Non-pigmented ciliary epithelial cell (primary cell): ENCODE data around the gene PLXNA3.

Experiments
- DNase-seq: peaks from one replicate; pipeline ENCODE4 v3.0.0-alpha.2; 2010; ENCODE audit warnings: low read depth

The PLXNA3 gene

GRCh38 chrX:154458954-154459778, 1.1 kb downstream of the PLXNA3 start:
- no peak for DNase-seq

DNA sequence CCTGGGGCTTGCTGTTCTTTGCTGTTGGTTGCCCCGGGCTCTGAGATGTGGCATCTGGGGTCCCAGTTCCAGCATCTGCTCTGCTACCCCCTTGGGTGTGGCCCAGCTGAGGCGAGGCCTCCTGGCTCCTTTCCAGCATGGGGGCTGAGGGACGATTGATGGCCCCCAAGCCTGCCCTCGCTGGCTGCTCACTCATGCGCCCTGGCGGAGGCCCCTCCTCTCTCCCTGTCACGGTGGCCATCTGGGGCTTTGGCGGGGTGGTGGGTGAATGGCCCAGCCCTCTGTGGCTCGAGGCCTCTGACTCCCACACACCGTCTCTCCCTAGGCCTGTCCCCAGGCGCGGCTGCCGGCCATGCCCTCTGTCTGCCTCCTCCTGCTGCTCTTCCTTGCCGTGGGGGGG, 1.8 kb downstream of the PLXNA3 start:
- no peak for DNase-seq

GRCh38 chrX:154460326-154460725, 2.2 kb downstream of the PLXNA3 start:
- no peak for DNase-seq

- no peak for DNase-seq
Observed at GRCh38 chrX:154462396-154462795, 4.3 kb downstream of the PLXNA3 start.

DNA sequence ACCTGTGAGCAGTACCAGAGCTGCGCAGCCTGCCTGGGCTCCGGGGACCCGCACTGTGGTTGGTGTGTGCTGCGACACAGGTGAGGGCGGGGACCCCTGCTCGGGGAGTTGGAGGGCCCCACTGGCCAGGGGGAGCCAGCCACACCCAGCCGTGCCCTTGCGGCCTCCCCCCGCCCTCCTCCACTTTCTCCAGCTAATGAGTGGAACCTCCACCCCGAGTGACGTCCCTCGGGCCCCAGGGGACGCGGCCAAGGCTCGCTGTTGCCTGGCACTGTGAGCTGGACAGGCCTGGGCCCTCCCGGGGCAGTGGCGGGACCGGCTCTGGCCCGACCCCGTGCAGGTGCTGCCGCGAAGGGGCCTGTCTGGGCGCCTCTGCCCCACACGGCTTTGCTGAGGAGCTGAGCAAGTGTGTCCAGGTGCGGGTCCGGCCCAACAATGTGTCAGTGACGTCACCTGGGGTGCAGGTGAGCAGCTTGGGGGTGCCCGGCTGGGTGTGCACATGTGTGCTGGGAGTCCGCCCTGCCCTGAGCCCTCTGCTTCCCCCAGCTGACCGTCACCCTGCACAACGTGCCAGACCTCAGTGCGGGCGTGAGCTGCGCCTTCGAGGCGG, 5.6 kb downstream of the PLXNA3 start:
- no peak for DNase-seq

- DNase-seq, result no peak
Observed at GRCh38 chrX:154464806-154465365, 6.8 kb downstream of the PLXNA3 start.

DNA sequence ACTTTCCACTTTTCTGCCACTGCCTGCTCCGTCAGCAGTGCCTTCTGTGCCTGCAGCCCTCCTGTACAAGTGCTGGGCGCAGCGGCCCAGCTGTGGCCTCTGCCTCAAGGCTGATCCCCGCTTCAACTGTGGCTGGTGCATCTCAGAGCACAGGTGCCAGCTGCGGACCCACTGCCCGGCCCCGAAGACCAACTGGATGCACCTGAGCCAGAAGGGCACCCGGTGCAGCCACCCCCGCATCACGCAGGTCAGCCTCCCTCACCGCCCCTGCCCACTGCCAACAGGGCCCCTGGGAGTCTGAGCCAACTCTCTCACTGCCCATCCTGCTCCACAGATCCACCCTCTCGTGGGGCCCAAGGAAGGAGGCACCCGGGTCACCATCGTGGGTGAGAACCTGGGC, 7.5 kb downstream of the PLXNA3 start:
- no peak for DNase-seq

- no peak for DNase-seq
Observed at GRCh38 chrX:154466036-154466435, 8.0 kb downstream of the PLXNA3 start.

DNA sequence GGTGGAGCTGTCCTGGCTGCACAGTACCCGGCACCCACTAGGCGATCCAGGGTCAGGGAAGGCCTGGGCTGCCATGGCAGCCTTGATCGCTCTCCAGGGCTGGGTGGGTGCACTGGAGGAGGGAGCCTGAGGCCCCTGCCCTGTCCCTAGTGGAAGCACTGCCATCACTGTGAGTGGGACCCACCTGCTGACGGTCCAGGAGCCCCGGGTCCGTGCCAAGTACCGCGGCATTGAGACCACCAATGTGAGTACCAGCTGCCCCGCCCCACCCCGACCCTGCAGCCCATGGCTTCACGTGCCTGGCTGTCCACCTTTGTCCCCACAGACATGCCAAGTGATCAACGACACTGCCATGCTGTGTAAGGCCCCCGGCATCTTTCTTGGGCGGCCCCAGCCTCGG, 8.8 kb downstream of the PLXNA3 start:
- DNase-seq, result no peak

- no peak for DNase-seq
Observed at GRCh38 chrX:154467556-154467955, 9.5 kb downstream of the PLXNA3 start.

DNA sequence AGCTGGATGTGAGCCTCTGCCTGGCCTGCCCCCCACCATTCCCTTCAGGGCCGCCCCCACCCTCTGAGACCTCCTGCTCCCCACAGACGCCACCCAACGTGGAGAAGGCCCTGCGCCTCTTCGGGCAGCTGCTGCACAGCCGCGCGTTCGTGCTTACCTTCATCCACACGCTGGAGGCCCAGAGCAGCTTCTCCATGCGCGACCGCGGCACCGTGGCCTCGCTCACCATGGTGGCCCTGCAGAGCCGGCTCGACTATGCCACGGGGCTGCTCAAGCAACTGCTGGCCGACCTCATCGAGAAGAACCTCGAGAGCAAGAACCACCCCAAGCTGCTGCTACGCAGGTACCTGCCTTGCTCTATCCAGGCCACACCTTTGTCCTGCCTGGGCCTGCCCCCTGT, 10.1 kb downstream of the PLXNA3 start:
- DNase-seq, result no peak

DNA sequence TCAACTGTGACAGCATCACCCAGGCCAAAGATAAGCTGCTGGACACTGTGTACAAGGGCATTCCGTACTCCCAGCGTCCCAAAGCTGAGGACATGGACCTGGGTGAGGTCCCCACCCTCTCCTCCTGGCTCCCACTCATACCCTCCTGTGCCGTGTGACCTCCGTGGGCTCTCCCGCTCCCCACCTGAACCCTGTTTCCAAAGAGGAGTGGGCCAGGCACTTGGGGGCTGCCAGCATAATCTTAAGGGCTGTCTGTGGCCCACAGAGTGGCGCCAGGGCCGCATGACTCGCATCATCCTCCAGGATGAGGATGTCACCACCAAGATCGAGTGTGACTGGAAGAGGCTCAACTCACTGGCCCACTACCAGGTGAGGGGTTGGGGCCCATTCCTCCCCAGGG, 11.0 kb downstream of the PLXNA3 start:
- no peak for DNase-seq

GRCh38 chrX:154469880-154470279, 11.8 kb downstream of the PLXNA3 start:
- DNase-seq, result no peak

GRCh38 chrX:154470434-154470833, 12.4 kb downstream of the PLXNA3 start:
- DNase-seq, result no peak

GRCh38 chrX:154470914-154471568, 13.0 kb downstream of the PLXNA3 start:
- DNase-seq, result no peak

DNA sequence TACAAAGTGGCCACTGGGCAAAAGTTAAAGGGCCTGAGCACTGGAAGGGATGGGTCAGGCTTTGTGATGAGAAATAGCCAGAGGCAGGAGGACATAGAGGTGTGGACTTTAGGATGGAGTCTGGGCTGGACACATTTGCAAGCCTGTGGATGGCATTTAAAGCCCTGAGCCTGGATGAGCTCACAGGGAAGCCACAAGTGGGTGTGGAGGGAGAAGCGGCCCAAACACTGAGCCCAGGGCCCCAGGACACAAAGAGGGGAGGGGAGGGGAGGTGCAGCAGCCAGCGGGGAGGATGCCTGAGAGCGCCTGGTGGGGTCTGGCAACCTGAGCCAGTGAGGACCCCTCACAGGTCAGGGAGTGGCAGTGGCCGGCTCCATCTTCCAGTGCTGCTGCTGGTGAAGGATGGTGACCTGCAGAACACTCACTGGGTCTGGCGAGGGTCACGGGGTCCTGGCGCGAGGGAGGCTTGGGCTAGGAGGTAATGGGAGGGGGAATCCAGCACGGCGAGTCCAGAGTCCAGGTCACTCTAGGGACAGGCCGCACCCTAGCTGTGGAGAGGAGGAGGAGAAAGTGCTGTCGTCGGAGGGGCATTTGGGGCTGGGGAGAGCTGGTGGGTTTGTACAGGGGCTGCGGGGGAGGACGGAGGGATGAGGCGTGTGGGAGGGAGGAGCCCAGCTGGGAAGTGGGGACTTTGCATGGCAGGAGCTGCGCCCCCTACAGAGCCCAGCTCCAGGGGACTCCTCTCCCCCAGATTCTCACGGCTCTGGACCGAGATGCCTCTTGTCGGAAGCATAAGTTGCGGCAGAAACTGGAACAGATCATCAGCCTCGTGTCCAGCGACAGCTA, 14.0 kb downstream of the PLXNA3 start:
- no peak for DNase-seq

DNA sequence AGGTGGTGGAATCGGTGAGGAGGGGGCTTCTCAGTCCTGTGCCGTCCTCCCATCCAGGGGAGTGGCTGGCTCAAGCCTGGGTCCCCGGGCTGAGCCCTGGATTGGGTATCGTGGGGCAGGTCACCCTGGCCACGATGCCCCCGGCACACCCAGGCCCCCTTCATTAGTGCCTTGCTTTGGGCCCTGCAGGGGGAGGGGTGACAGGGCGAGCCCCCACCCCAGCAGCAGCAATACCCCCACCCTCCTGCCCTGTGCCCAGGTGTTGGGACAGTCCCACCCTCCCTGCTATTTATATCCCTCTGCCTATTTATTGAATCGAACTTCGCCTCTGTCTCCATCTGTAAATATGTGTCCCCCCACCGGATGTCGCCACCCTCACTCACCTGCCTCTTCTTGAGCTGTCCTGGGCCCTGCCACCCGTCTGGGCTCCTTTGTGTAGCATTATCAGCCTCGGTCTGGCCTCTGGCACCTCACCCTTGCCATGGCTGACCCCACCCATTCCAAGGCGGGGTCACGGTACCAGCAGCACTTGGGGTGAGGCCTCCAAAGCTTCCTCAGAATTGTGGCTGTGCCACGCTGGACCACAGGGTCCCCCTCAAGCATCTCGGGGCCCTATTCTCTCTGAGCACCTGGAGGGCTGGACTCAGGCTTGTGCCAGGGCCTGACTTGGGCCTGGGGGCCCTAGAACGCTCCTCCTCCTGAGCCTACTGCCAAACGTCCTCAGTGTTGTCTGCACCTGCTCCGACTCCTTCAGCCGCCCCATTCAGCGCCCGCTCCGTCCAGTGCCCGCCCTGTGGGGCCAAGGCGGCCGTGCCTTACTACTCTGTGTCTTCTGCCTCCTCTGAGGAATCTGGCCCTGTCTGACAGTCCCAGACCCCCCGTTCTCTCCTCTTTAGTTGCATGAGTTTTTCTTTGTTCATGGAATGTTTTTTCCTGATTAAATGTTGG, 14.9 kb downstream of the PLXNA3 start:
- DNase-seq, result no peak

DNA sequence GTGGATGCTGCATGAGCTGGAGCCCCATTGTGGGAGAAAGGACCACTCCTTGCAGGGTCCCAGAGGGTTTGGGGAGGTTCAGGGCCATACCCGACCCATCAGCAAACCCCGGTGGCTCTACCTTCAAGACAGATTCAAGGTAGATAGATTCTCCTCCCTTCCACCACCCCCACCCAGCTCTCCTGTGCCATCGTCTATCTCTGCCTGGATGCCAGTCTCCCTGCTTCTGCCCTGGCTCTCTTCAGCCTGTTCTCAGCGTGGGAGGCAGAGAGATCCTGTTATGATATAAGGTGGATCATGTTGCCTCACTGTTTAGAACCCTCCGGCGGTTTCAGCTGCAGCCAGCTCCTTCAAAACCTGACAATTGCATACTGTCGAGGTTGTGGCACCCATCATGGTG, 15.6 kb downstream of the PLXNA3 start:
- no peak for DNase-seq

- DNase-seq, result no peak
Observed at GRCh38 chrX:154476821-154477220, 18.7 kb downstream of the PLXNA3 start.

GRCh38 chrX:154477891-154478477, 19.9 kb downstream of the PLXNA3 start:
- no peak for DNase-seq
